NCI-H2171 (cell line): ENCODE measurements around the gene SHTN1.

Experiments
- DNase-seq: peaks from one replicate; lab custom pipeline; 2025; lab: John Stamatoyannopoulos, UW

SHTN1 gene

DNA sequence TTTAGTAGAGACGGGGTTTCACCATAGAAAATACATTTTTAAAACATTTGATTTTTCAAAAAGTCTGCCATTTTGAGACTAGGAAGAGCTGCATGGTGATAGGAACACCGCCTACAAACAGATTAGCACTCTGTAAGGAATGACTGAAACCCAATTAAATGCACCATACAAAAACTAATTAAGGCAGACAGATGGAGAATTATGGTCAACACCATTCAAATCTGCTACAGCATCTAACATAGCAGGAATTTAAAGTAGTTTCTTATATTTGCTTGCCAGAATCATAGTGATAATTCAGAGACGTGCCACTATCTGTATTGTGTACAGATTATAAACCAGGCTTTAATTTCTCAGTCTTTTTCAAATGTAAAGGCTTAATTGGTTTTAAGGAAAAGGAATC is 87.5 kb downstream of the SHTN1 start:
- DNase-seq, result no peak

DNA sequence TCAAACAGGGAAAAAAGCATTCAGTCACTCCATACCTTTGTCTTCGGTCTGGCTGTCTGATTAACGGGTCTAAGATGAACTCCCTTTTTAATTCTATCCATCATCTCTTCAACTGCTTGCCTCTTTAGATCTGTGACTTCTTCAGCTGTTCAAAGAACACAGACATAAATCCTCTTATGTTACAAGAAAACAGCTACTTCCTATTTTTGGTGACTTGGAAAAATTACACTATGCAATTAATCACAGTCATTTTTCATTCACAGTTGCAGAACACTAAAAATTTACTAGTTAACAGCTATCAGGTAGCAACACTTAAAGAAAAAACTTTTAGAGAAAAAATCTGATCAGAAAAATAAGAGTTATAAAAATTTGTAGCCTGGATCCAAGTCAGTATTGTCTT is 89.6 kb downstream of the SHTN1 start:
- DNase-seq, result no peak

DNA sequence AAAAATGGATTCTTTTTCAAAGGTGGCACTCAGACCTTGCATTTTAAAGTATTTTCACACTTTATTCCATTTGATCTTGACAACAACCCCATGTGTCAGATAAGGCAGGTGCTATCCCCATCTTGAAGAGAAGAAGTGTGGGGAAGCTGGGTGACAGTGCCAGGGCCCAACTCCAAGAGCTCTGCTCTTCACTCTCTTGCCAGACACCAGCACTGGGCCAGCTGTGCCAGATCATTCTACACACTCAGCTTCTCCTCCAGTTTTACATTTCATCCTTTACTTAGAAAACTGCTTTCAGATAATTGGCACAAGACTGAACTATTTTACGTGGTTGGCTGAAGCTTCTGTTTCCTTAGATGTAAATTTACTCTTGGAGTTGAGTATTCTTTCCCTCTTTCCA is 91.3 kb downstream of the SHTN1 start:
- DNase-seq, result no peak

DNA sequence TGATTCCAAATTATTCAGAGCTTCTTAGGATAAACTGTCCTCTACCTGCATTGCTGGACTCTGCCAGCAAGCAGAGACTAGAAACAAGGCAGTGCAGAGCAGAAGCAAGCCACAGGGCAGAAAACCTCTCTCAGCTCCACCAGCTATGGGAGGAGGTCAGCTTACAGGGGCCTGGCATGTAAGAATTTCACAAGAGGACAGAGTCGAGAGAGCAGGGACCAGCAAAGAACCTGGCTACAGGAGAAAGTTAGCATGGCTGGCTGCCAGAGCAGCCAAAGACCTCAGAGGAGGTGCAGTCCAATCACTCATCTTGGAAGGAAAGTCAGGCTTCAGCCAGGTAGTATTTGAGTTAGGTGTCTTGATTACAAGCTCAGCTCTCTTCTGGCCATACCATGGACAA is 92.8 kb downstream of the SHTN1 start:
- no peak for DNase-seq

DNA sequence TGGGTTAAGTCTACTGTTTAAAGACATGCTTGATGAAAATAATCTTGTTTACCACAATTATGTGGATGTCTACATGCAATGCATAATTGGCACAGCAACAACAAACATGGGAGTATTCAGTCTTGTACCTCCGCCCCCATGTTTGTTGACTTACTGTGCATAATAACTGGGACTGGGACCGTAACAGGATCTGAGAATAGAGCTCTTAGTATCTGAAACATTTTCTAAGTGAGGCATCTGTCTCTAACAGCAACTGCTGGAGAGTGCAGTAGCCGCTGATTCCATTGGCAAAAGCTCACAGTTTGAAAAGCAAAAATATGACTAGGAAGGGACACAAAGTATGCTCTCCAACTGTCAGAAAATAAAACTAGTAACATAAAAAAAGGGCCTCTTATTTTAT is 94.1 kb downstream of the SHTN1 start:
- no peak for DNase-seq

DNA sequence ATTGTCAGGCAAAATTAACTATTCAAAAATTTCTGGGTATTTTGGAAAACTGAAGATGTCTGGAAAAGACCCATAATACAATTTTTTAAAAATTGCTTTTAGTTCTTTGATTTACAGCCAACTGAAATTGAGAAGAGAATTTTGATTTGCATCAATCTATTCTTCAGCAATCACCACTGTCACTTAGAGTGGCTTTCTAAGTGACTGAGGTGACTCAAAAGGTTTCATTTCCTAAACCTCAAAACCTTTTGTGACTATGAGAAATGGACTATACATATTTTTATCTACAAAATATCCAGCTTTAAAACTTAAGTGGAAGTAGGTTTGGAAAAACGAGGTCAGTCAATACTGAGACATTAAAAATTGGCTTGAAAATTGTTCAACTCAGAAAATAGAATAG is 95.7 kb downstream of the SHTN1 start:
- DNase-seq, result no peak

DNA sequence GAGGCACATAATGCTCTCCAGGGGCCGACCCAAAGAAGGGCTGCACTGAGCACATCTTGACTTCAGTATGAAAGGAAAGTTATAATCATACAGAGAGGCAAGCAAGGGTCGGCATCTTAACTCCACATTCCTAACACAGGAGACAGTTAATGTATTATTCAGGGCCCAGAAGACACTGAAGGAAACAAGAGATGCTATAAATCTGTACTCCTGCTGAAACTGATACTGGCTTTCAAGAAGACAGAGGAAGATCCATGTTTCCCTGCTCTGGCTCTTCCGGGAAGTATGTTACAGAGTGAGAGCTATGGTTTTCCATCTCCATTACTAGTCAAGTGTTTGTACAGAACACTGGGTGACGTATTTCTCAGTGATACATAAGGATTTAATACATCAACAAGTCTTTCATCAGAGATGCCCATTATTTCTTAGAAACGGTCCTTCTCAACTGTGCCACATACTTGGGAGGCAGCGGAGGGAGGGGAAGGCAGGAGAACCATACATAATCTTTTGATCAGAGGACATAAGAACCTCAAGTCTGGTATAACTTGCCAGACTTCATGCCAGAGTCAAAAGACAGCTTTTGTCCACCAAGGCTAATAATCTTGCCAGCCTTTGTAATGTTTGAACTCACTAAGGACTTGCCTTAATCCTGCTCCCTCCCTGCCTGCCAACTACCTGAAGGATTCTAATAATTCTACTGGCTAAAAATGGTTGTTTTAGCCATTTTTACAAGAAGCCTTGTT is 97.6 kb downstream of the SHTN1 start:
- no peak for DNase-seq

DNA sequence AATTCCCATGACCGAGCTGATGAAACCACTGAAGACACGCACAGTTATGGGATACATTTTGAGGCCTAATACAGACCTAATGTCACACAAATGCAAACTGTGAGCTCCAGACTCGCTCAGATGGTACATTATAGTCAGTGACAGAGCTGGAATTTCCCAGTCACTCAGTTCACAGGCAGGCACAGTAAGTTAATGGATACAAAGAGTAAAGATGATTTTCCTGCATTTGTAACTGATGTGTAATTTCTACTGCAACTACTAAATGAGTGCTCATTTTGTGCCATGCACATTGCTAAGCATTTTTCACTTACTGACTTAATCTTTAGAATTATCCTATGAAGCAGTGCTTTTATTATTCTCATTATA is 99.2 kb downstream of the SHTN1 start:
- no peak for DNase-seq

DNA sequence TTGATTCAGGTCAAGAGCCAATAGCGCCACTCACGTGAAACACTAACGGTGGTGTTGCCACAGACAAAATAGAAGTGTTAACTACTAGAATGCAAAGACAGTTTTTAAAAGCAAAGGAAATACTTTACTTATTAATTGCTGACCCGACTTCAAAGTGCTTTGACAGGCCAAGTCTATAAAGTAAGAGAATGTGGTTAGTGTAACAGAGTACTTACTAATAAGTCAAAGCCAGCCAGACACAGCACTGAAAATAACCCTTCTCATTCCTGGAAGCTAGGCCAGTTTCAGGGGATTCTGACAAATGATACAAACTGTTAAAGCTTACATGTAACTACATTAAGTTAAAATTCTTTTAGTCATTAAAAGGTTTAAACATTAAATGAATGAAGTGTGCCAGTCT is 105.4 kb downstream of the SHTN1 start:
- DNase-seq, result no peak

DNA sequence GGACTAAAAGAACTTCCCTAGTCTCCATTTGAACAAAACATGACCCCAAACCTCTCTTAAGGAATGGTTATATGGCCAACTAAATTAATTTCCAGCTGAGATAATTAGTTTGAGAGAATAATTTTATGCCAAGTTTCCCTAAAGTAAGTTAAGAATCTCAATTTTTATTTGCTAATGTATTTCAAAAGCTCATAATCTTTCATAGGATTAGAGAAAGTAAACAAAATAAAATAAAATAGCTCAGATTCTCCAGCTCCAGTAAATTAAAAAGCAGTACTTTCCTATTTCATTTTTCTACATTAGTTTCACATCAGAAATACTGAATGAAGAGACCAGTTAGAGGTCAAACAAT is 111.3 kb downstream of the SHTN1 start:
- DNase-seq, result no peak

DNA sequence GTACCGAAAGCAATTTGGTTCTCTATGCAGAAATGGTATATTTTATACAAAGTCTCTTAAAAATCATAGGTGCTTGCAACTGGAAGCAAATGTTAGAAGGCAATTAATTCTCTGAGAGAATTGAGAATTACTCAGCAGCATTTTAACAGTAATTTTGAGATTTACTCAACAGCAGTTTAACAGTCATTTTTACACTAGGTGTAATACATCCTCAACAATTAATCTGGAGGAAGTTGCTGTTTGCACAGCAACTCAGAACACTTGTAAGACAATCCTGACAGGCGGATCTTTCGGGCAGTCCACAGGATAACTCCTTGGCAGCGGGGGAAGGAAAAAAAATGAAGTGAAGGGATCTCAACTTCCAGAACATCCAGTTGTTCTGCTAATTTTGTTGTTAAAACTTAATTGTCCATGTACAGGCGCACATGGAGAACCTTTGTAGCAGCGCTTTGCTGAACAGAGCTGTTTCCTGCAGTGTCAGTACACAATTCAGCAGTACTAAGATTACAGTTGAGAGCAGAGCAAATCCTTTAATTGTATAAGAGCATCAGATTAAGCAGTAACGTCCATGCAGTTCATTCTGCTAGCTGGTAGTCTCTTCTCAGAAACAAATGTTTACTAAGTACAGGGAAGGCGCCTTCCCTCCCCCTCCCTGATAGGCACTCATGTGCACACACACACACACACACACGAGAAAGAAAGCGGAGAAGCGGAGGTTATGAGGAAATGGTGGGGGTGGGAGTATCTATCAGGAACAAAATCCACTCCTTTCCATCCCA is 111.9 kb downstream of the SHTN1 start:
- peak; percentile 11 for DNase-seq

DNA sequence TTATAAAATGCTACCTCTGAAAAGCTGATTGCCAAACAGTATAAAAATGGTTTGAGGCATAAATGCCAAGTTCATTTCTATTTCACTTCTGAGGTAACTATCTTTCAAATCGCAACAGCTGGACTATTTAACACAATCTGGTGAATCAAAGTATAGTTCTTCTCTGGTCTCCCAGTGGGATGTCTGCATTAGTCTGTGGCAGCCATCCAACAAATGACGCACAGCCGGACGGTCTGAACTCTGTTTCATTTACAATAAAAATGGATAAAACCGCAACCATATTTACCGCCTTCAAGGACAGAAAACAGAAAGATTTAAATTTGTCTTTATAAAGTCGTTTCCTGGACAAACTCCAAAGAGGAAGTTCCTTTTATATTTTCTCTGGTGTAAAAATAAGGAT is 113.8 kb downstream of the SHTN1 start:
- peak; percentile 59 for DNase-seq

DNA sequence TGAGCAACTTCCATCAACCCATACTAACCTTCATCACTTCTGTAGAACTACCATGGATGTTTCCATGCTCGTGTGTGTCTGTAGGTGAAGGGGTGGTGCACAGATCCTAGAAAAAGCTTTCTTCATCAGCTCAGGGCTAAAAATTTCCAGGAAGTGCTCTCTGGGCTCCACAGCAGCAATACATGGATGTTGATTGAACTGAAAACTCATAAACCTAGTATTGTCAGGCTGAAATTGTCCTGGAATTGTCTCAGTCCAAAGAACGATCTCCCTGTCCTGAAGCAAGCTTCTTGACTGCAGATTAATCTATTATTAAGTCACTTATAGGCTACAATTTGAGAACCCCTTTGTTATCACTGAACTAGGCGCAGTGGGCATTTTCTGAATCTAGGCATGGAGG is 115.9 kb downstream of the SHTN1 start:
- no peak for DNase-seq

DNA sequence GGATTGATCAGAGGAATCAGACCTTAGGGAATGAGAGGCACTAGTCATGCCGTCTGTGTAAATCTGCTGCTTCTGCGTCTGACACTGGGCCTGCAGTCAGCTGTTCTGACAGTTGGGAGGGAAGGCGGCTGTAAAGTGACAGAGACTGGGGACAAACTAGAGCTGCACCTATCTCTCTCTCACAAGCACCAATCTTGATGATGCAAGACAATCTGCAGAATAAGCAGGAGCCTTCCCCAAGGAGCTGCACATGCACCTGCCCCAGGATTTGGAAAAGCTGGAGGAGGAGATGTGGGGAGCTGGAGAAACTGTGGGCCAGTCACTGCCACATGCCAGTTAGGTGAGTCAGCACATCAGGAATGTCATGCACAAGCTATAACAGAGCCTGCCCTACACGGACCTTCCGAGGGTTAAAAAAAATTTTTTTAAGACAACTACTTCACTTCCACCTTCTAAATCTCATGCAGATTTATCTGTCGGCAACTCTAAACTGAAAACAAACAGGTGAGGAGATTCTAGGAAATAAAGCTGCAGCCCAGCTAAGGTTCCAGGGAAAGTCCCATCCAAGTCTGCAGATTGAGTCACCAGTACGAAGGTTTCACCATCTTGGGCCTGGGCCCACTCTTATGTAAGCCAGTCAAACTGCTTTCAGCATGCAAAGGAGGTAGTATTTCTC is 116.5 kb downstream of the SHTN1 start:
- no peak for DNase-seq

DNA sequence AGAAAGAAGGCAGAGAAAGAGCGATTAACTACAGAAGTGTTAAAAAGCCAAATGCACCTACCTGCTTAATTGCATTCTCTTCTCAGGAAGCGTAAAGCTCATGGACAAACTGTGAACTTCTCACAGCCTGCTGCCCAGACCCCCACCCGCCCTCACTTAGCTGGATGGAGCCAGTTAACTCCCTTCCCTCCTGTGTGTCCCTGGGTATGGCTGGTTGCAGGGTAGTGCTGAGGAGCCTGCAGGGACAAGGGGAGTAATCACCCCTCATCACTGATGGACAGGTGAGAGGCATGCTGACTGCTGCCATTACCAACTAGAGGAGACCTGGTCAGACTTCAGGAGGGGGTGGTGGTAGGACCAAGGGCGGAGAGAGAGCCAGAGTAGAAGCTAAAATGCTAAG is 118.2 kb downstream of the SHTN1 start:
- DNase-seq, result no peak

DNA sequence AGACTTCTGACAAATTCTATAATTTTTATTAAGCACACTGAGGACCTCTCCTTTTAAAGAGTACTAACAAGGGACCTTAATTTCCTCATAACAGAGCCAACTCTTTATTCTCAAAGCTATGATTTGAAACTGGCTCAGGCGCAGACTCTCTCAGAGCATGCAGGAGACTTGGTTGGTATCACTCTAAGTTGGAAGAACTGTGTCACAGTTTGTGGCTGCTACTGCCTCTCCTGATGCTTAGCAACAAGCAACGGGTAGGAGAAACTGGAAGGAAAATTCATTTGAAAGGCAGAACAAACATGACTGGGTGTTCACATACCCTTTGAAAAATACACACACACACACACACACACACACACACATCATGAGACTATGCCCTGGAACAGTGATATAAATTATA is 122.3 kb downstream of the SHTN1 start:
- no peak for DNase-seq

DNA sequence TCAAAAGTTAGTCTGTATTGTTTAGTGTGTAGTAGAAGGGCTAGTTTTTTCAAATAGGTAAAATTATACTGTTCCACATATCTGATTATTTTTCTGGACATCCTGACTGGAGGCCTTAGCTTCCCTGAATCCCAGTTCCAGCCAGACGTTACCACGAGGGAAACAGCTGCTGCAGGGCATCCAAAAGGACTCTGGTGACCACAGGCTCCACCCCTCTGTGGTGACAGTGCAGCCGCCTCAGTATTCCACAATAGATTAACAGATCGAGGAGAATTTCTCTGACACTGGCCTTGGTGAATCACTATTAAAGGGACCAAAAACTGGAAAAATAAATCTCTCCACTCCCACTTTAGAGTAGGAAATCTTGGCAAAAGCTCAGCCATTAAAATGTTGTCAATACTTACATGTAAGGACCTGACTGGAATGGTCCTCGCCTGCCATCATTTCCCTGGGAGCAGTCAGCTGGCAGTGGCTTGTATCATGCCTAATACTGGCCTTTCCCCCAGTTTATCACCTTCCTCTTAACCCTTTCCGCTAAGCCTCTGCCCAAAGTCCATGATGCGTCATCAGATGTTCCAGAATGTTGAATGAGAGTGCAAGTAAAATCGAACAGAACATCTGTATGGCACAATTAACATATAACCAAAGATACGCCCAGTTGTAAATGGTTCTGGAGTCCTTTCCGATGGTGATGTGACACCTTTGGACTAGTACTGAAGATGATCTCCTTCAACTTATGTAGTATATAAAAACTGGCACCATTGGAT is 124.1 kb downstream of the SHTN1 start:
- no peak for DNase-seq

DNA sequence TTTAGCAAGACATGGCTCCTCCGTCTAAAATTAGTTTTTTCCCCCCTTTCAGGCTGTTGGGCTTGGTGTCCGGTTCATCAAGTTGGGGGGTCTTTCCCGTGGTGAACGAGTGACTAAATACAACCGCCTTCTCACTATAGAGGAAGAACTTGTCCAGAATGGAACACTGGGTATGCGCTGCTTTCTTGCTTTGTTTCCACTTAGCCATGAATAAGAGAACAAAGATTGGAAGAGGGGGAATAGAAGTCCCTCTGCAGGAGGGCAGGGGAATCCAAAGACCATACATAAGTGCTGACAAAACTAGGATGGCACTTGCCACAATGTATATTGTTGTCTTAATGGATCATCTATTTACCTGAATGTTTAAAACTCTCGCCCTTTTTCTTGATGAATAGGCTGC is 125.2 kb downstream of the SHTN1 start:
- DNase-seq, result no peak

DNA sequence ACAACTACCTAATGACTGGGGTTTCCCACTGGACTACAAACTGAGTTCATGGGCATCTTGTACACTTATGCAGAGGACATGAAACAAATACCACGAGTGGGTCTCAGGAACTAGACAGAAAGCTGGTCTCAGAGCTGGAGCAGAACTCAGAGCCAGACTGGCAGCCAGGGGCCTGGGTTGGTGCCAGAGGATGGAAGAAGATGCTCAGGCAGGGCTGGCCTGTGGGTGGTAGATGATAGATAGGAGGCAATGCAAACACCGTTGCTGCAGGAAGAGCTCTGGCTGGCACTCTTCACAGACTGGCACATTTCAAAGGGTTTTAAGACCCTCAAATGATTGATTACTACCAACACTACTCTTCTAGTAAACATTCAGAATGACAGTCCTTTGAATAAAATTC is 126.9 kb downstream of the SHTN1 start:
- DNase-seq, result no peak

DNA sequence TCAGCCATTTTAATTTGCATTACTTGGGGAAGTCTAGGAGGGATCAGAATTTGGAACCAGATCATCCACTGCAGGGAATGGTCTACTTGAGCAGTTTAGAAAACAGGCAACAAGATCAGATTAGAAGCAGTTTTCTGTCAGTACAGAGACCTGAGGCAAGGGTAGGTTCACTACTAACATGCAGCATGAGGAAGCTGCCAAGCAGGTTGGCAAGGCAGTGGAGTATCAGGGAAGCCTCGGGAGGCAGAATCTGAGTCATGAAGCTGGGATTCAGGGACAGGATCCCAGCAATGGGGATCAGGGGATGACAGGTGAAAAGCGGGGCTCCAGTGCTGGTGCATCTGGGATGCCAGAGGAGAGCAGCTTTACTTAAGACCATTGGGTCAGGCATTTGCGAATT is 127.6 kb downstream of the SHTN1 start:
- DNase-seq, result no peak

DNA sequence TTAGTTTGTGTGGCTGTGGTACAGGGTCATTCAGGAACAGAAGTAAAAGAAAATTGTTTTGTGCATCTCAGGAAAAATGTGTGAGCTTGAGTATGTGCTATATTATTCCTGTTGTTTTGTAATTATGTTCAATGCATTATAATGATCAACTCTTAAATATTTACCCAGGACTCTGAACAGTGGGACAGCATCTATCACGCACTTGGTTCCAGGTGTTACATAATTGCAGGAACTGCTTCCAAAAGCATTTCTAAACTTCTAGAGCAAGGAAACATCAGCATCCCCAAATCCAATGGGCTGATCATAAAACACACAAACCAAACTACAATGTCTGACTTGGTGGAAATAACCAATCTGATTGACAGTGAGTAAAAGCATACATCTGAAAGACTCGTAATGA is 129.1 kb downstream of the SHTN1 start:
- DNase-seq, result no peak

DNA sequence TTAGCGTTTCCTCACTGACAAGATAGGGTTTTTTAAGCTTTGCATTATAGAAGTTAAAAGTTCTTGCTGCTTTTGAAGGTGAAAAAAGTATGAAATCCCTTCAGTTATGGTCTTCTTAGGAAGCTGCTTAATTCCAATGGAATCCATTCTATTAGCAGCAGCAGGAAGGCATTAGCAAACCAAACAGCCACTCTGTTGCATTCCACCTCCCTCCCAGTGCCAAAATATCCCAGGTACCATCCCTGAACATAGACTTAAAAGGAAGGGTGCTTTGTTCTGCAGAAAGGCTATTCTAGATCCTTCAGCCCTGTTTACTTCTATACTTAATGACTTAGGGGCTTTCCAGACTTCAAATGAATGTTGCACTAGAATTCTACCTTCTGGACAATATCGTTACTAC is 131.9 kb downstream of the SHTN1 start:
- no peak for DNase-seq

DNA sequence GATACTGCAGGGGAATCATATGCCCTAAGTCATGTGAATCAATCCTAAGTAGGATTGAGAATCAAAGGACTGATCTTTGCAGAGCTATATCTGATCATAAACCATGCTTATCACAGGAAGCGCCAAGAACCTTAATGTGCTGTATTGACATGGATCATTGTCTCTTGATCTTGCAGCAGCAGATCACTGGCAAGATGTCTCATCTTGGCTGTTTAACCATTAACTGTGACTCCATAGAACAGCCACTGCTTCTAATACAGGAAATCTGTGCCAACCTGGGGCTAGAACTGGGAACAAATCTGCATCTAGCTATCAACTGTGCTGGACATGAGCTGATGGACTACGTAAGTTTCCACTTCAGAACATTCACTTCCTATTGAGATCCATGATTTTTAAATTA is 134.0 kb downstream of the SHTN1 start:
- DNase-seq, result no peak
